Measurements from ENCODE around the gene HCFC1R1. TPM values are rescaled to one million over a fixed set of nuclear protein-coding genes. Genes with fewer than 3 reads are reported as not detected.

HCFC1R1 gene
- total RNA-seq, 4 donors from 2014 or later: 27.5 to 41.5 (median 31.9) TPM

- TF ChIP-seq POLR2A (IDR thresholded peaks at IDR 0.05): no peak
- no peak for TF ChIP-seq CTCF (IDR thresholded peaks at IDR 0.05)
- 88 to 95% methylated on average over 13 to 15 of the region's 15 CpGs for WGBS, 2 donors
- no peak overlapping the region for H3K4me3 ChIP-seq (ENCODE audit: low read depth, poor library complexity, severe bottlenecking)
- DNase-seq (ENCODE audit: low spot score in 2 of 2): no peak
- intact Hi-C loops (cut with DNase I; ENCODE audit: low total_unique reads): no loop called here
These were observed 47.1 kb downstream of the HCFC1R1 start for GRCh38 chr16:2976673-2977072.

- TF ChIP-seq CTCF (IDR thresholded peaks at IDR 0.05) (no peak), POLR2A (IDR thresholded peaks at IDR 0.05) (no peak)
- intact Hi-C loops (cut with DNase I; ENCODE audit: low total_unique reads): no loop called here
- WGBS, 2 donors: 64 to 86% methylated on average over 7 of the region's 7 CpGs
- H3K4me3 ChIP-seq (ENCODE audit: low read depth, poor library complexity, severe bottlenecking): no peak overlapping the region
- no peak for DNase-seq (ENCODE audit: low spot score in 2 of 2)
These were observed 47.5 kb downstream of the HCFC1R1 start for GRCh38 chr16:2976201-2976600.

GRCh38 chr16:2975161-2975795, 48.5 kb downstream of the HCFC1R1 start:
- no peak overlapping the region for H3K4me3 ChIP-seq (ENCODE audit: low read depth, poor library complexity, severe bottlenecking)
- 95 to 96% methylated on average over 19 to 23 of the region's 28 CpGs for WGBS, 2 donors
- TF ChIP-seq POLR2A (IDR thresholded peaks at IDR 0.05) (no peak), CTCF (IDR thresholded peaks at IDR 0.05) (no peak)
- intact Hi-C loops (cut with DNase I; ENCODE audit: low total_unique reads): no loop called here
- DNase-seq (ENCODE audit: low spot score in 2 of 2): no peak

- intact Hi-C loops (cut with DNase I; ENCODE audit: low total_unique reads): no loop called here
- WGBS, 2 donors: 85 to 97% methylated on average over 9 to 10 of the region's 15 CpGs
- H3K4me3 ChIP-seq (ENCODE audit: low read depth, poor library complexity, severe bottlenecking): no peak overlapping the region
- TF ChIP-seq POLR2A (IDR thresholded peaks at IDR 0.05) (no peak), CTCF (IDR thresholded peaks at IDR 0.05) (no peak)
- no peak for DNase-seq (ENCODE audit: low spot score in 2 of 2)
These were observed 49.3 kb downstream of the HCFC1R1 start for GRCh38 chr16:2974319-2975056.

GRCh38 chr16:2973605-2974318, 50.0 kb downstream of the HCFC1R1 start:
- intact Hi-C loops (cut with DNase I; ENCODE audit: low total_unique reads): no loop called here
- no peak for TF ChIP-seq CTCF (IDR thresholded peaks at IDR 0.05)
- TF ChIP-seq POLR2A (IDR thresholded peaks at IDR 0.05): no peak
- no peak overlapping the region for H3K4me3 ChIP-seq (ENCODE audit: low read depth, poor library complexity, severe bottlenecking)
- 82 to 85% methylated on average over 12 to 13 of the region's 17 CpGs for WGBS, 2 donors
- no peak for DNase-seq (ENCODE audit: low spot score in 2 of 2)
